SH-SY5Y (cell line): ENCODE measurements around the gene RAP1GAP2.

Experiments
- GATA2 ChIP-seq: IDR thresholded peaks from 2 replicates; pipeline ENCODE4 v1.6.1; 2011; ENCODE audit warnings: mild to moderate bottlenecking, low read depth, low read length
- GATA3 ChIP-seq: IDR thresholded peaks from 2 replicates; pipeline ENCODE4 v1.6.1; 2011; ENCODE audit warnings: low read depth, mild to moderate bottlenecking, low read length, moderate library complexity

- TF ChIP-seq GATA2 (no peak), GATA3 (no peak)
Observed at GRCh38 chr17:2964370-2964769, 168.1 kb downstream of the RAP1GAP2 start.
